MM.1S (cell line): ENCODE data around the gene TMEM51.

Source experiments
- CTCF ChIP-seq: fragments of 300-600 bp; sonication (generic); IDR thresholded peaks from 2 replicates; pipeline ENCODE4 v1.5.1; 2016; ENCODE audit warnings: antibody characterized with exemption, low read length, mixed read lengths
- EZH2 ChIP-seq: fragments of 300-600 bp; sonication (generic); optimal IDR thresholded peaks from 2 replicates; pipeline ENCODE3; 2017; ENCODE audit warnings: low read depth, mild to moderate bottlenecking, antibody characterized with exemption, low read length, mixed read lengths

GRCh38 chr1:15196807-15197530 lies 43.4 kb downstream of the TMEM51 start:
- TF ChIP-seq CTCF = no peak
- no peak for TF ChIP-seq EZH2
